Lung (tissue), 12 donors: ENCODE data around the gene ADAMTS2. TPM values are rescaled to one million over a fixed set of nuclear protein-coding genes. Genes with fewer than 3 reads are reported as not detected.

Experiments used
- ATAC-seq: fragments of 200-7000 bp; cut with Tn5 transposase; one replicate; pipeline ENCODE4 v1.9.1; 2020; ENCODE audit warnings: moderate number of reproducible peaks; ENCODE audit not compliant: insufficient read depth, low FRiP score
- DNase-seq, 3 donors: peaks; one replicate each; pipeline ENCODE4 v3.0.0-alpha.2; 2013 to 2017
- H3K27ac ChIP-seq, 2 donors: one replicate each; pipeline ENCODE4 v1.5.1; 2013; ENCODE audit warnings: mild to moderate bottlenecking in 2 of 2, moderate library complexity in 2 of 2, control low read depth in 1 of 2, inconsistent platforms in 1 of 2, low read depth in 1 of 2, low read length in 1 of 2
- H3K27me3 ChIP-seq, 3 donors: one replicate each; pipeline ENCODE4 v1.5.1; 2013; ENCODE audit warnings: low read length in 2 of 3; ENCODE audit not compliant: control insufficient read depth in 3 of 3, insufficient read depth in 3 of 3
- H3K36me3 ChIP-seq, 4 donors: one replicate each; pipeline ENCODE4 v1.5.1; 2013; ENCODE audit warnings: low read length in 4 of 4, mild to moderate bottlenecking in 1 of 4, moderate library complexity in 1 of 4; ENCODE audit not compliant: control insufficient read depth in 4 of 4, insufficient read depth in 4 of 4
- H3K4me1 ChIP-seq, 5 donors: one replicate each; pipeline ENCODE4 v1.5.1; 2013; ENCODE audit warnings: low read length in 5 of 5, mild to moderate bottlenecking in 2 of 5, moderate library complexity in 1 of 5; ENCODE audit not compliant: control insufficient read depth in 5 of 5, insufficient read depth in 5 of 5
- H3K4me3 ChIP-seq: one replicate; pipeline ENCODE4 v1.5.1; 2013; ENCODE audit warnings: mild to moderate bottlenecking, control low read depth, moderate library complexity
- H3K9ac ChIP-seq, 2 donors: one replicate each; pipeline ENCODE4 v1.5.1; 2013; ENCODE audit warnings: low read length in 2 of 2, control low read depth in 1 of 2; ENCODE audit not compliant: insufficient read depth in 1 of 2
- H3K9me3 ChIP-seq, 4 donors: one replicate each; pipeline ENCODE4 v1.5.1; 2013; ENCODE audit warnings: low read length in 3 of 4, mild to moderate bottlenecking in 1 of 4, moderate library complexity in 1 of 4; ENCODE audit not compliant: control insufficient read depth in 4 of 4, insufficient read depth in 3 of 4
- CTCF ChIP-seq: IDR thresholded peaks from 2 replicates; pipeline ENCODE4 v1.5.1; 2012; ENCODE audit warnings: mild to moderate bottlenecking; ENCODE audit errors: control extremely low read depth, extremely low read depth
- WGBS, 2 donors: extraction: QIAGEN DNeasy Blood & Tissue Kit; methylation state at CpG; one replicate each; pipeline ENCODE4 v1.1.7; 2013; 5-methylcytosine and 5-hydroxymethylcytosine counted together
- polyA plus RNA-seq, 2 donors: library from polyadenylated mRNA; stranded (reverse); fragments of 200-250 nt; gene quantifications; one replicate each; pipeline ENCODE4 v1.2.1, GENCODE V29; 2013
- total RNA-seq, 2 donors: library from RNA; depleted of rRNA in 1 of 2; stranded (reverse); fragments of >200 nt in 1 of 2; gene quantifications; one replicate each; pipeline ENCODE4 v1.2.1, GENCODE V29; 2014 to 2021
- donor health status: control.
- donor health status: control.
- donor health status: Bipolar disorder and iron deficiency.
- donor health status: healthy.
- donor health status: DM: yes; HTN: yes; CAD: no.

The ADAMTS2 gene
- total and polyA plus RNA-seq, 4 donors = 9.3 to 45.5 (median 28.7) TPM

- DNase-seq (no peak), ATAC-seq (no peak)
- Histone ChIP-seq H3K27me3 (no peaks in the 10 kb centered on the region), H3K36me3 (no peaks in the 10 kb centered on the region), H3K9ac (no peak overlapping the region), H3K9me3 (peaks cover 0 to 21% (median 0%) of the 10 kb centered on the region in 4 donors), H3K27ac (no peak overlapping the region), H3K4me3 (no peak overlapping the region), H3K4me1 (no peaks in the 10 kb centered on the region)
- 94% methylated on average over 14 of the region's 14 CpGs for WGBS, 2 donors
- no peak for TF ChIP-seq CTCF
Observed at GRCh38 chr5:179158556-179158955, 186.7 kb downstream of the ADAMTS2 start.

GRCh38 chr5:179154991-179155955, 190.0 kb downstream of the ADAMTS2 start:
- H3K27me3 ChIP-seq = no peaks in the 10 kb centered on the region
- WGBS, 2 donors = 66 to 75% methylated on average over 27 of the region's 27 CpGs
- H3K9me3 ChIP-seq = peaks cover 0 to 4% (median 0%) of the 10 kb centered on the region in 4 donors
- H3K4me3 ChIP-seq = no peak overlapping the region
- DNase-seq (no peak), ATAC-seq (no peak)
- no peak for TF ChIP-seq CTCF
- H3K9ac ChIP-seq = no peak overlapping the region
- H3K27ac ChIP-seq = no peak overlapping the region
- H3K36me3 ChIP-seq = peaks cover 0 to 6% (median under 1%) of the 10 kb centered on the region in 4 donors
- H3K4me1 ChIP-seq = no peaks in the 10 kb centered on the region

- no peaks in the 10 kb centered on the region for H3K4me1 ChIP-seq
- H3K27me3 ChIP-seq = no peaks in the 10 kb centered on the region
- H3K36me3 ChIP-seq = peaks cover 0 to 6% (median under 1%) of the 10 kb centered on the region in 4 donors
- H3K9ac ChIP-seq = no peak overlapping the region
- DNase-seq (no peak), ATAC-seq (no peak)
- no peak overlapping the region for H3K4me3 ChIP-seq
- no peak for TF ChIP-seq CTCF
- 79 to 87% methylated on average over 17 of the region's 17 CpGs for WGBS, 2 donors
- H3K27ac ChIP-seq = no peak overlapping the region
- H3K9me3 ChIP-seq = peaks cover 0 to 4% (median 0%) of the 10 kb centered on the region in 4 donors
Observed at GRCh38 chr5:179154346-179154990, 190.8 kb downstream of the ADAMTS2 start.
